Central memory CD8-positive, alpha-beta T cell (primary cell): Measurements from ENCODE around the gene MYF5.

Experiments used
- ATAC-seq: fragments of 150-1000 bp; cut with Tn5 transposase; replicated peaks from 2 replicates; pipeline ENCODE4 v1.10.0; 2022; ENCODE audit warnings: mild to moderate bottlenecking, moderate FRiP score, moderate number of reproducible peaks; ENCODE audit not compliant: poor library complexity, severe bottlenecking; ENCODE audit errors: extremely low read depth
- DNase-seq, 2 donors: peaks; one replicate each; pipeline ENCODE4 v3.0.0; 2021; ENCODE audit warnings: low spot score in 2 of 2
- H3K27ac Mint-ChIP-seq: one replicate; pipeline ENCODE4 v1.8.0; 2022; ENCODE audit warnings: low read depth, mild to moderate bottlenecking, moderate library complexity, mixed read lengths
- H3K27me3 Mint-ChIP-seq: one replicate; pipeline ENCODE4 v1.8.0; 2022; ENCODE audit warnings: mixed read lengths
- H3K36me3 Mint-ChIP-seq: one replicate; pipeline ENCODE4 v1.8.0; 2022; ENCODE audit warnings: mild to moderate bottlenecking, moderate library complexity, mixed read lengths; ENCODE audit not compliant: insufficient read depth
- H3K4me1 Mint-ChIP-seq: one replicate; pipeline ENCODE4 v1.8.0; 2022; ENCODE audit warnings: mixed read lengths
- H3K4me3 Mint-ChIP-seq: one replicate; pipeline ENCODE4 v1.8.0; 2022; ENCODE audit warnings: mild to moderate bottlenecking, moderate library complexity, mixed read lengths
- H3K9me3 Mint-ChIP-seq: one replicate; pipeline ENCODE4 v1.8.0; 2022; ENCODE audit warnings: mixed read lengths

Gene MYF5

GRCh38 chr12:80709811-80710726, 6.6 kb upstream of the MYF5 start:
- ATAC-seq = no peak
- no peak overlapping the region for H3K4me3 Mint-ChIP-seq
- no peak overlapping the region for H3K27ac Mint-ChIP-seq
- H3K27me3 Mint-ChIP-seq = peaks cover 12% of the 10 kb centered on the region
- peaks cover 13% of the 10 kb centered on the region for H3K9me3 Mint-ChIP-seq
- DNase-seq = no peak
- H3K36me3 Mint-ChIP-seq = no peaks in the 10 kb centered on the region
- no peaks in the 10 kb centered on the region for H3K4me1 Mint-ChIP-seq

DNA sequence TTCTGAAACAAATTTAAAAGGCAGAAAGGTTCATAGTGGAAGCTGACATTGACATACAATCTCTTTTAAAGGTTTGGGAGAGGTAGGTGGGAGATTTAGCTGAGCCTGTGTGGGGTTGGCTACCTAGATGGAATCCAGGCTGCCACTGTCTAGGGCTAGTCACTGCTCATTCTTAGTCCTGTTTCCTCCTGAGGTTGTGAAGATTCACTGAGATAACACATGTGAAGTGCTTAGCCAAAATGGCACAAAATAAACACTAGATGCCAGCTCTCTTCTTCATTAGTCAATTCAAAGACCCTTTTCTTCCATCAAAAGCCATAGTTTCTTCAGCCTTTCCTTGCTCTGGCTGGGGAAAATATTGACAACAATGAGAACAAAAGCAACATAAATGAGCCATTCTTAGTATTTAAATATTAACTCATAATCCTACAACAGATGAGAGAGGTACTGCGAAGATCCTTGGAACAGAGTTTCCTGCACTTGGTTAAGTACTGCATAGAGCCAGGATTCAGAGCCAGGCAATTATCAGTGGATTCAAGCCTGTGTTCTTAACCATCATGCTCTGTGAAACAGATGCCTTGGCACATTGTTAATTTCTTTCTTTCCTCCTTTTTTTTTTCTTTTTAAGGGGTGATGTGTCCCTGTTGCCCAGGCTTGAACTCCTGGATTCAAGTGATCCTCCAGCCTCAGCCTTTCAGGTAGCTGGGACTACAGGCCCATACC, 5.8 kb upstream of the MYF5 start:
- peaks cover 16% of the 10 kb centered on the region for H3K9me3 Mint-ChIP-seq
- DNase-seq (no peak), ATAC-seq (no peak)
- no peaks in the 10 kb centered on the region for H3K36me3 Mint-ChIP-seq
- H3K27ac Mint-ChIP-seq = no peak overlapping the region
- H3K4me3 Mint-ChIP-seq = no peak overlapping the region
- H3K4me1 Mint-ChIP-seq = no peaks in the 10 kb centered on the region
- H3K27me3 Mint-ChIP-seq = peaks cover 12% of the 10 kb centered on the region

GRCh38 chr12:80711866-80712265, 4.8 kb upstream of the MYF5 start:
- peaks cover 12% of the 10 kb centered on the region for H3K27me3 Mint-ChIP-seq
- H3K4me3 Mint-ChIP-seq = no peak overlapping the region
- no peak overlapping the region for H3K27ac Mint-ChIP-seq
- no peaks in the 10 kb centered on the region for H3K36me3 Mint-ChIP-seq
- H3K4me1 Mint-ChIP-seq = no peaks in the 10 kb centered on the region
- DNase-seq (no peak), ATAC-seq (no peak)
- H3K9me3 Mint-ChIP-seq = peaks cover 17% of the 10 kb centered on the region

- Mint-ChIP-seq H3K36me3 (no peaks in the 10 kb centered on the region), H3K4me1 (no peaks in the 10 kb centered on the region), H3K27me3 (peaks cover 12% of the 10 kb centered on the region), H3K4me3 (no peak overlapping the region), H3K27ac (no peak overlapping the region), H3K9me3 (peaks cover 17% of the 10 kb centered on the region)
- DNase-seq (no peak), ATAC-seq (no peak)
These were observed 3.8 kb upstream of the MYF5 start for GRCh38 chr12:80712866-80713265.

- no peak overlapping the region for H3K27ac Mint-ChIP-seq
- H3K9me3 Mint-ChIP-seq = peaks cover 17% of the 10 kb centered on the region
- ATAC-seq (no peak), DNase-seq (no peak)
- no peaks in the 10 kb centered on the region for H3K4me1 Mint-ChIP-seq
- H3K27me3 Mint-ChIP-seq = peaks cover 12% of the 10 kb centered on the region
- no peak overlapping the region for H3K4me3 Mint-ChIP-seq
- no peaks in the 10 kb centered on the region for H3K36me3 Mint-ChIP-seq
These were observed 3.3 kb upstream of the MYF5 start for GRCh38 chr12:80713419-80713818.

DNA sequence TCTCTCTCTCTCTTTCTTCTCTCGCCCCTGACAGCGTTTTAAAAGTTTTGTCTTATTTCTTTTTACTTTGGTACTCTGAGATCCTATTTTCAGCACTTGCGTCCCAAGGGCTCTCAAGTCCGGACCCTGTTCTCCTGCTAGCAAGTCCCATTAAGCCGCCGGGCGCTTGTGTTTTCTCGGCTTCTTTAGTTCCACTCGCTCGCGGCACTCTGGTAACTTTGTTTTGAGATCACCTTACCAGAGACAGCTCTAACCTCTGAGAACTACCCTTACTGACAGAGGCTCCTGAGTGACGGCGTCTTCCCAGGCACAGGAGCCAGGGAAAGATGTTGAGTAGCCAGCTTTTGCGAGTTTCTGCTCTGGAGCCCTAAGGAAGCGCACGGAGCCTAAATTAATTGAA, 2.7 kb upstream of the MYF5 start:
- no peak for ATAC-seq
- H3K4me1 Mint-ChIP-seq = no peaks in the 10 kb centered on the region
- peaks cover 12% of the 10 kb centered on the region for H3K27me3 Mint-ChIP-seq
- H3K36me3 Mint-ChIP-seq = no peaks in the 10 kb centered on the region
- H3K4me3 Mint-ChIP-seq = no peak overlapping the region
- no peak overlapping the region for H3K27ac Mint-ChIP-seq
- peaks cover 17% of the 10 kb centered on the region for H3K9me3 Mint-ChIP-seq
- no peak for DNase-seq

- Mint-ChIP-seq H3K4me1 (no peaks in the 10 kb centered on the region), H3K27ac (no peak overlapping the region), H3K36me3 (no peaks in the 10 kb centered on the region), H3K4me3 (no peak overlapping the region), H3K9me3 (peaks cover 17% of the 10 kb centered on the region), H3K27me3 (peaks cover 12% of the 10 kb centered on the region)
- DNase-seq (no peak), ATAC-seq (no peak)
These were observed 1.9 kb upstream of the MYF5 start for GRCh38 chr12:80714846-80715245.

GRCh38 chr12:80715713-80716249, 931 bp upstream of the MYF5 start:
- H3K4me3 Mint-ChIP-seq = no peak overlapping the region
- peaks cover 12% of the 10 kb centered on the region for H3K27me3 Mint-ChIP-seq
- peaks cover 11% of the 10 kb centered on the region for H3K9me3 Mint-ChIP-seq
- no peak for DNase-seq
- H3K4me1 Mint-ChIP-seq = no peaks in the 10 kb centered on the region
- H3K27ac Mint-ChIP-seq = no peak overlapping the region
- no peaks in the 10 kb centered on the region for H3K36me3 Mint-ChIP-seq
- no peak for ATAC-seq

DNA sequence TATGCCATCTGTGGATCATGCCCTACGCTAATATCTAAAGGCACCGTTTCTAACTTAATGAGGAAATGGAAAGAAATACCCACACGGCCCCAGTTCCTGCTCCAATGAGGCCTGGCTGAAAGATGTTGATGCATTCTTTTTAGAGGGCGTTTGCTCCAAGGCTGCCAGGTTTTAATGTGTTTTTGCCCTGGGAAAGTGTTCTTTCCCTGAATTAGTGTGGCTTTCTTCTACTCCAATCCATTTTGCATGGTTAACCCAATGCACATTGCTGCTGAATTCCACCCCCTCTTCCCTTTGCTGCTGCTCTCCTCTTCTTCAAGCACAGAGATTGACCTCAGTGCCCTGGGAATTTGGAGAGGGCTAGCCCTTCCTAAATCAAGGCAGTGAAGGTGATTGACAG, 1.1 kb downstream of the MYF5 start:
- DNase-seq = no peak
- Mint-ChIP-seq H3K4me1 (no peaks in the 10 kb centered on the region), H3K27ac (no peak overlapping the region), H3K27me3 (peaks cover 12% of the 10 kb centered on the region), H3K4me3 (no peak overlapping the region), H3K36me3 (no peaks in the 10 kb centered on the region), H3K9me3 (peaks cover 11% of the 10 kb centered on the region)
- ATAC-seq = no peak

DNA sequence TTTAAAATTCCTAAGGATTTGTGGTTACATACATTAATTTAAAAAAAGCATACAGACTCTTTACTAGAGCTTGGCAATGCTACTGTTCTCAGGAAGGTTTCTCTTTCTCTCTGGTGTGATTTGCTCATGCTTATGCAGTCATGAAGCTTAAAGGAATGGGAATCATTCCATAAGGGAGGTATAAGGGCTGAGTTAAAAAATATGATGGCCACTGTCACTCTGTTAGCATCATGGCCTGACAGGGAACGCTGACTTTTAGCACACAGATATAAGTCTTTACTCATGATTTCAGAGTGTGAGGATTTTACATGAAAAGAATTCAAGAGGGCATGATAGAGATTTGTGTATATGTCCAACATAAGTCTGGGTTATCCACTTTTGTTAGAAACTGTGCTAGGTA, 3.8 kb downstream of the MYF5 start:
- H3K4me1 Mint-ChIP-seq = no peaks in the 10 kb centered on the region
- DNase-seq (no peak), ATAC-seq (no peak)
- H3K4me3 Mint-ChIP-seq = no peak overlapping the region
- no peaks in the 10 kb centered on the region for H3K27me3 Mint-ChIP-seq
- H3K27ac Mint-ChIP-seq = no peak overlapping the region
- H3K36me3 Mint-ChIP-seq = no peaks in the 10 kb centered on the region
- peaks cover 4% of the 10 kb centered on the region for H3K9me3 Mint-ChIP-seq

GRCh38 chr12:80721326-80721725, 4.6 kb downstream of the MYF5 start:
- no peaks in the 10 kb centered on the region for H3K4me1 Mint-ChIP-seq
- H3K27me3 Mint-ChIP-seq = no peaks in the 10 kb centered on the region
- no peaks in the 10 kb centered on the region for H3K36me3 Mint-ChIP-seq
- DNase-seq (no peak), ATAC-seq (no peak)
- no peak overlapping the region for H3K4me3 Mint-ChIP-seq
- H3K27ac Mint-ChIP-seq = no peak overlapping the region
- no peaks in the 10 kb centered on the region for H3K9me3 Mint-ChIP-seq

- peaks cover 44% of the 10 kb centered on the region for H3K9me3 Mint-ChIP-seq
- H3K27ac Mint-ChIP-seq = no peak overlapping the region
- DNase-seq = no peak
- no peaks in the 10 kb centered on the region for H3K4me1 Mint-ChIP-seq
- H3K4me3 Mint-ChIP-seq = no peak overlapping the region
- H3K27me3 Mint-ChIP-seq = no peaks in the 10 kb centered on the region
- ATAC-seq = no peak
- H3K36me3 Mint-ChIP-seq = peaks cover 1% of the 10 kb centered on the region
These were observed 29.3 kb downstream of the MYF5 start for GRCh38 chr12:80745851-80746505.
